CD4-positive, alpha-beta T cell treated with Interferon alpha-2 for 1 hour (primary cell): Measurements from ENCODE around the gene RDX.
A peak's percentile ranks its signal among the peaks of the same experiment; 100 is the strongest.
"Not testable (repeated sequence)": the region's sequence is repeated elsewhere in the genome, so short reads cannot be mapped to it uniquely, and the experiment has no call there.

Experiments used
- DNase-seq, 2 donors: peaks; one replicate each; pipeline ENCODE4 v3.0.0-alpha.2; 2020 to 2022

RDX gene

GRCh38 chr11:110305169-110306018, 9.0 kb upstream of the RDX start:
- DNase-seq: no peak

DNA sequence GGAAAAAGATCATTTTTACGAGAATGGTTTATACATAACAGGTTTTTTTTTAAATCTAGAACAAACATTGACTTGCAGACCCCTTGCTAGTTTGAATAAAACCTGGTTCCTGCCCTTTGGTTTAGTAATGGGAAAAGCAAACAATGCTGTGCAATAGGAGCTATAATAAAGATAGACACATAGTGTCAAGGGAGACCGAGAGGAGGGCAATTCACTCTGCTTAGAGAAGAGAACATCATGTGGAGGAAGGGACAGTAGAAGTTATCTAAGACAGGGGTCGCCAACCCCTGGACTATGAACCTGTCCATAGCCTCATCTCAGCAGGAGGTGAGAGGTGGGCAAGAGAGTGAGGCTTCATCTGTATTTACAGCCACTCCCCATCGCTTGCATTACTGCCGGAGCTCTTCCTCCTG, 7.0 kb upstream of the RDX start:
- DNase-seq: no peak

GRCh38 chr11:110301577-110301976, 5.2 kb upstream of the RDX start:
- no peak for DNase-seq

- DNase-seq: no peak
Measured at GRCh38 chr11:110301032-110301431, 4.6 kb upstream of the RDX start.

- DNase-seq: peak; percentile 14 to 41
Measured at GRCh38 chr11:110299006-110299785, 2.8 kb upstream of the RDX start.

GRCh38 chr11:110298301-110298765, 1.9 kb upstream of the RDX start:
- DNase-seq: no peak

- peak in 1 of 2 donors; percentile 24 for DNase-seq
Measured at GRCh38 chr11:110297726-110298300, 1.4 kb upstream of the RDX start.

DNA sequence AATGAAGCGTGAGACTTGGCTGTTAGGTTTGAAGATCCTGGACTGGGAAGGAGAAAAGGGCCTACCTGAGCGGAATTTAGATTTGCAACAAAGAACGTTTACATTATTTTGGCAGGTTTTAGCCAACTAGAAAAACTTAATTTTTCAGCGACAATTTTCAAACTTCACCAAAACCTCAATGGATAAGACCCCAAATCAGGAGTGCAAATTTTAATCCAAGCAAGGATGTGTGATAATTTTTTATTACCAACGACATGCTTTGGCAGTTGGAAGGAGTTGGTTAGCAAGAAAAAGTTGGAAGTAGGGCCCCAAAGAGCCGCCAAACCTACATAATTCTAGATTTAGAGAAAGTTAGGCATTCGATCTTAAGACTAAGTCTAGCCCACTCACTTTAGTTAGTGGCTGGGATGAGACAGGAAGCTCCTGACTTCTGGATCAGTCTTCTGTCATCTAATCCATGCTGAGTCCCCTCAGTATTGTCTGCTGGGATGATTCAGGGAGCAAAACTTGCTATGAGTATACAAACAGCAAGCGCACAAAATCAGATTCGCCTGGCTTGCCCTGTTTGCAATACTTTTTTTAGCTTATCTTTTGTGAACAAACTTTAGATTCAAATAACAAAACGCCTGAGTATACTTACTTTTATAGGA, 787 bp upstream of the RDX start:
- DNase-seq: peak in 1 of 2 donors; percentile 5

- DNase-seq: peak; percentile 32 to 54
Measured at GRCh38 chr11:110295531-110296225, 736 bp downstream of the RDX start.

DNA sequence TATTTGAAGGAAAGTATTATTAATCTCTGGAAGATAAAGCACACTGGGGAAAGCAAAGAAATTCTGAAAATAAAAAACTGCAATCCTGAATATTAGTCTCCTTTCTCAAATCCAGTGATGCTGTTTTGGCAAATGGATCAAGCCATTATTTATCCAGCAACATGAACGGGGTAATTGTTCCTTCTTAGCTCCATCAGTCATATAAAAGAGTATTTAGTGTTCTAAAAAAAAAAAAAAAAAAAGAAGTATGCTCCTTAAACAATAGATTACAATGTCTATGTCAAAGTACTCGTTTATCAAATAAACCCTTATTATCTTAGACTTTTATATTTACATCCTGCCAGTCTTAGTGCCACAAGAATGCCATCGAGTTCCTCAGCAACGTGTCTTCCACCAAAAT, 1.3 kb downstream of the RDX start:
- no peak for DNase-seq

- no peak for DNase-seq
Measured at GRCh38 chr11:110294509-110294908, 1.9 kb downstream of the RDX start.

GRCh38 chr11:110293389-110293788, 3.0 kb downstream of the RDX start:
- DNase-seq: no peak

DNA sequence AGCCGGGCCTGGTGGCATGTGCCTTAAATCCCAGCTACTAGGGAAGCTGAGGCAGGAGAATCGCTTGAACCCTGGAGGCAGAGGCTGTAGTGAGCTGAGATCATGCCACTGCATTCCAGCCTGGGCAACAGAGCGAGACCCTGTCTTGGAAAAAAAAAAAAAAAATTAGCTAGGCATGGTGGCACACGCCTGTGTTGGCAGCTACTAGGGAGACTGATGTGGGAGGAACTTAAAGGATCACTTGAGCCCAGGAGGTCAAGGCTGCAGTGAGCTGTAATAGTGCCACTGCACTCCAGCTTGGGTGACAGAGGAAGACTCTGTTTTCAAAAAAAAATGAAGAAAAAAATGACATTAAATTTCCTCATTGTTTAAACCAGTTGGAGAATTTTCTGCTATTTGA, 4.3 kb downstream of the RDX start:
- DNase-seq: not testable (repeated sequence)

DNA sequence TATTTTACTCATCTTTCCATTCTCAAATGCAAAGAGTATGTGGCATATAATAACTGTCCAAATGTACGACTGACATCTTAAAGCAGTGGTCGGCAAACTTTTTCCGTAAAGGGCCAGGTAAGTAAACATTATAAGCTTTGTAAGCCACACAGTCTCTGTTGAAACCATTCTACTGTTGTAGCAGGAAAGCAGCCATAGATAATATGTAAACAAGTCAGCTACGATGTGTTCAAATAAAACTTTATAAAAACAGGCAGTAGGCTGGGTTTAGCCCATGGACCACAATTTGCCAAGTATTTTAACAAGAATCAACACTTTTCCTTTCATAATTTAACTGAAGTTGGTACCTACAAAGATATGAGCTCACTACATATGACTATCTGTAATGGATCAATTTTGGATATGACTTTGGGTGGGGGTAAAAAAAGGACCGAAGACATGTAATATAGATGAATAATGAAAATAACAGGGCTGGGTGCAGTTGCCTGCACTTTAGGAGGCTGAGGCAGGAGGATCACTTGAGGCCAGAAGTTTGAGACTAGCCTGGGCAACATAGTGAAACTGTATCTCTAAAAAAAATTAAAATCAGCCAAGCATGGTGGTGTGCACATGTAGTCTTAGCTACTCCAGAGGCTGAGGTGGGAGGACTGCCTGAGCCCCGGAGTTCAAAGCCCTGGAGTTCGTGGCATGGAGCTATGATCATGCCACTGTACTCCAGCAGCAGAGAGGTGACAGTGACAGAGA, 5.7 kb downstream of the RDX start:
- no peak for DNase-seq

DNA sequence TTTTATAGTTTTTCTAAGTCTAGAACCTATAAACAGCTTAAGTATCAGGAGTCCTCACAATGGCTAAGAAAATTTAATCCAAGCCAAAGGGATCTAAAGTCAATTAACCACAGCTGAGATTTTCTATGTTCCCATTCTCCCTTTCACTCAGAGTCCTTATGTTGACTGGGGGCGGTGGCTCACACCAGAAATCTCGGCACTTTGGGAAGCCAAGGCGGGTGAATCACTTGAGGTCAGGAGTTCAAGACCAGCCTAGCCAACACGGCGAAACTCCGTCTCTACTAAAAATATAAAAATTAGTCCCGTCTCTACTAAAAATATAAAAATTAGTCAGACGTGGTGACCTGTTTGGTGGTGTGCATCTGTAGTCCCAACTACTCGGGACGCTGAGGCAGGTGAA, 6.9 kb downstream of the RDX start:
- DNase-seq: no peak

- DNase-seq: no peak
Measured at GRCh38 chr11:110287537-110287936, 8.9 kb downstream of the RDX start.

- no peak for DNase-seq
Measured at GRCh38 chr11:110286298-110287040, 9.9 kb downstream of the RDX start.

DNA sequence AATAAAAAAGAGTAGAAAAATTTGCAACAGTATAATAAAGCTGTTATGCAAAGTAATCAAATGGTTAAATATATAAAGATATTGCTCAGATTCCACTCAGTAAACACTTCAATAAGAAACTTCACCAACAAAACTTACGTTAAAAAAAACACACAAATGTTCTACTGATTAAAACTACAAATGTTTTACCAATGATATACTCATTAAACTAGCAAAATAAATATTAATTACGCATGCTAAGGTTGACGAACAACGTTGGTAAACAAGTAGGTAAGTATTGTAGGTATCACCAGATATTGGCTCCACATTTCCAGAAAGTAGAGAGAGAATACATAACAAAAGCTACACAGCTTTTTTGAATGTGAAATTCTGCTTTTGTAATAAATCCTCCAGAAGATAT, 12.6 kb downstream of the RDX start:
- no peak for DNase-seq

- DNase-seq: not testable (repeated sequence)
Measured at GRCh38 chr11:110280595-110280994, 15.8 kb downstream of the RDX start.

GRCh38 chr11:110279881-110280280, 16.5 kb downstream of the RDX start:
- no peak for DNase-seq

DNA sequence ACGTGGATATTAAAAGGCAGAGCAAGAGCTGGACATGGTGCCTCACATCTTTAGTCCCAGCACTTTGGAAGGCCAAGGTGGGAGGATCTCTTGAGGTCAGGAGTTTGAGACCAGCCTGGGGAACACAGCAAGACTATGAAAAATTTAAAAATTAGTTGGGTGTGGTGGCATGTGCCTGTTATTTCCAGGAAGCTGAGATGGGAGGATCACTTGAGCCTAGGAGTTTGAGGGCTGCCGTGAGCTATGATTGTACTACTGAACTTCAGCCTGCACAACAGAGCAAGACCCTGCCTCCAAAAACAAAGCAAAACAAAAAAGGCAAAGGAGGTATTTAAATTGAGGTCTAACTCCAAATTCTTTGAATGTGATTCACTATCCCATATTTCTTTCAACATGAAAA, 23.5 kb downstream of the RDX start:
- no peak for DNase-seq
